HEK293 (cell line): ENCODE data around the gene SLC23A3.

Source experiments
- CTCF ChIP-seq: fragments of 450-650 bp; formaldehyde crosslinking; IDR thresholded peaks from 2 replicates; pipeline ENCODE4 v1.5.1; 2016; ENCODE audit warnings: missing biosample characterization, missing genetic modification characterization
- MYNN ChIP-seq: fragments of 450-650 bp; formaldehyde crosslinking; IDR thresholded peaks from 2 replicates; pipeline ENCODE4 v1.5.1; 2016; ENCODE audit warnings: missing biosample characterization, missing genetic modification characterization, borderline replicate concordance
- REPIN1 ChIP-seq: fragments of 450-650 bp; formaldehyde crosslinking; IDR thresholded peaks from 2 replicates; pipeline ENCODE4 v1.5.1; 2017; ENCODE audit warnings: missing biosample characterization, missing genetic modification characterization, low read depth
- TSHZ1 ChIP-seq: fragments of 450-650 bp; formaldehyde crosslinking; IDR thresholded peaks from 2 replicates; pipeline ENCODE4 v1.5.1; 2016; ENCODE audit warnings: missing biosample characterization, missing genetic modification characterization, borderline replicate concordance
- ZBTB1 ChIP-seq: fragments of 450-650 bp; formaldehyde crosslinking; IDR thresholded peaks from 2 replicates; pipeline ENCODE4 v1.5.1; 2016; ENCODE audit warnings: missing biosample characterization, missing genetic modification characterization
- ZNF24 ChIP-seq: fragments of 450-650 bp; formaldehyde crosslinking; IDR thresholded peaks from 2 replicates; pipeline ENCODE4 v1.5.1; 2016; ENCODE audit warnings: missing biosample characterization, missing genetic modification characterization
- TF ChIP-seq, protein P1 (sequence below): fragments of 450-650 bp; formaldehyde crosslinking; IDR thresholded peaks from 2 replicates; pipeline ENCODE4 v1.5.1; 2016; ENCODE audit warnings: missing biosample characterization, missing genetic modification characterization, low read depth
- TF ChIP-seq, protein P2 (sequence below): fragments of 450-650 bp; formaldehyde crosslinking; optimal IDR thresholded peaks from 2 replicates; pipeline ENCODE3; 2016; ENCODE audit warnings: missing biosample characterization, mild to moderate bottlenecking, missing genetic modification characterization

DNA sequence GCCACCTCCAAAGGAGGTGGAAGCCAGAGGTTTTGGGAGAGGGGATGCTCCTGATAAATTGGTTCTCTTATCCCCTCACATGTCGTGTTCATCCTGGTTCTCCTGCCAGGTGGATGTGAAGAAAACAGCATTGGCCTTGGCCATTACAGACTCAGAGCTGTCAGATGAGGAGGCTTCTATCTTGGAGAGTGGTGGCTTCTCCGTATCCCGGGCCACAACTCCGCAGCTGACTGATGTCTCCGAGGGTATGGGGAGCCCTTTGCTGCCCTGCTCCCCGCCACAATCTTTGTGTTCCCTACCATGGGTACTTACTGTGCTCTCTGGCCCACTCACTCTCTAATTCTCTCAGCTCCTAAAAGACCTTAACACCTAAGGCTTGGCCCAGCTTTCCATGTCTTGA is 11.7 kb upstream of the SLC23A3 start:
- TF ChIP-seq ZNF24 = no peak
- no peak for TF ChIP-seq CTCF (tag by site-specific recombination)
- TF ChIP-seq, protein P1, sequence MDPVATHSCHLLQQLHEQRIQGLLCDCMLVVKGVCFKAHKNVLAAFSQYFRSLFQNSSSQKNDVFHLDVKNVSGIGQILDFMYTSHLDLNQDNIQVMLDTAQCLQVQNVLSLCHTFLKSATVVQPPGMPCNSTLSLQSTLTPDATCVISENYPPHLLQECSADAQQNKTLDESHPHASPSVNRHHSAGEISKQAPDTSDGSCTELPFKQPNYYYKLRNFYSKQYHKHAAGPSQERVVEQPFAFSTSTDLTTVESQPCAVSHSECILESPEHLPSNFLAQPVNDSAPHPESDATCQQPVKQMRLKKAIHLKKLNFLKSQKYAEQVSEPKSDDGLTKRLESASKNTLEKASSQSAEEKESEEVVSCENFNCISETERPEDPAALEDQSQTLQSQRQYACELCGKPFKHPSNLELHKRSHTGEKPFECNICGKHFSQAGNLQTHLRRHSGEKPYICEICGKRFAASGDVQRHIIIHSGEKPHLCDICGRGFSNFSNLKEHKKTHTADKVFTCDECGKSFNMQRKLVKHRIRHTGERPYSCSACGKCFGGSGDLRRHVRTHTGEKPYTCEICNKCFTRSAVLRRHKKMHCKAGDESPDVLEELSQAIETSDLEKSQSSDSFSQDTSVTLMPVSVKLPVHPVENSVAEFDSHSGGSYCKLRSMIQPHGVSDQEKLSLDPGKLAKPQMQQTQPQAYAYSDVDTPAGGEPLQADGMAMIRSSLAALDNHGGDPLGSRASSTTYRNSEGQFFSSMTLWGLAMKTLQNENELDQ (tag by site-specific recombination) = no peak
- no peak for TF ChIP-seq TSHZ1
- TF ChIP-seq MYNN (tag by site-specific recombination) = no peak
- TF ChIP-seq ZBTB1 (tag by site-specific recombination) = no peak
- TF ChIP-seq REPIN1 (tag by site-specific recombination) = no peak
- TF ChIP-seq, protein P2, sequence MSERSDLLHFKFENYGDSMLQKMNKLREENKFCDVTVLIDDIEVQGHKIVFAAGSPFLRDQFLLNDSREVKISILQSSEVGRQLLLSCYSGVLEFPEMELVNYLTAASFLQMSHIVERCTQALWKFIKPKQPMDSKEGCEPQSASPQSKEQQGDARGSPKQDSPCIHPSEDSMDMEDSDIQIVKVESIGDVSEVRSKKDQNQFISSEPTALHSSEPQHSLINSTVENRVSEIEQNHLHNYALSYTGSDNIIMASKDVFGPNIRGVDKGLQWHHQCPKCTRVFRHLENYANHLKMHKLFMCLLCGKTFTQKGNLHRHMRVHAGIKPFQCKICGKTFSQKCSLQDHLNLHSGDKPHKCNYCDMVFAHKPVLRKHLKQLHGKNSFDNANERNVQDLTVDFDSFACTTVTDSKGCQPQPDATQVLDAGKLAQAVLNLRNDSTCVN (tag by site-specific recombination) = no peak
